Pulmonary artery endothelial cell (primary cell): Measurements from ENCODE around the gene NHLRC4. TPM values are rescaled to one million over a fixed set of nuclear protein-coding genes. Genes with fewer than 3 reads are reported as not detected.

Experiments
- DNase-seq: peaks from one replicate; pipeline ENCODE4 v3.0.0-alpha.2; 2011; ENCODE audit warnings: low read depth, low spot score
- total RNA-seq: library from RNA; depleted of rRNA; stranded (reverse); fragments of >200 nt; gene quantifications from 2 replicates; pipeline ENCODE4 v1.2.3, GENCODE V29; 2014

Gene NHLRC4
- total RNA-seq, 1 donor from 2014 or later, result 2.1 TPM

- DNase-seq, result no peak
These were observed 14.6 kb upstream of the NHLRC4 start for GRCh38 chr16:552171-552570.

- DNase-seq, result no peak
These were observed 13.1 kb upstream of the NHLRC4 start for GRCh38 chr16:553601-554296.

- DNase-seq, result no peak
These were observed 12.5 kb upstream of the NHLRC4 start for GRCh38 chr16:554297-554621.

- DNase-seq, result no peak
These were observed 12.0 kb upstream of the NHLRC4 start for GRCh38 chr16:554640-555365.

GRCh38 chr16:555528-556473, 11.0 kb upstream of the NHLRC4 start:
- no peak for DNase-seq

- no peak for DNase-seq
These were observed 10.2 kb upstream of the NHLRC4 start for GRCh38 chr16:556474-557173.

- no peak for DNase-seq
These were observed 9.1 kb upstream of the NHLRC4 start for GRCh38 chr16:557463-558297.

GRCh38 chr16:558298-559020, 8.3 kb upstream of the NHLRC4 start:
- no peak for DNase-seq

- DNase-seq, result no peak
These were observed 7.8 kb upstream of the NHLRC4 start for GRCh38 chr16:559021-559380.

GRCh38 chr16:559411-560203, 7.2 kb upstream of the NHLRC4 start:
- no peak for DNase-seq

GRCh38 chr16:560204-560700, 6.6 kb upstream of the NHLRC4 start, which contains the start of gene PRR35:
Gene PRR35 (plus strand): TSS chr16:560394. CDS start chr16:563295, 2,901 bp downstream.
- no peak for DNase-seq

- no peak for DNase-seq
These were observed 5.9 kb upstream of the NHLRC4 start for GRCh38 chr16:560701-561412.

GRCh38 chr16:561413-561794, 5.4 kb upstream of the NHLRC4 start:
- DNase-seq, result no peak

- no peak for DNase-seq
These were observed 4.6 kb upstream of the NHLRC4 start for GRCh38 chr16:561957-562938.

- DNase-seq, result no peak
These were observed 3.6 kb upstream of the NHLRC4 start for GRCh38 chr16:563072-563644.

- DNase-seq, result no peak
These were observed 2.0 kb upstream of the NHLRC4 start for GRCh38 chr16:564690-565418.
